ENCODE results near the gene OLFML3. TPM values are rescaled to one million over a fixed set of nuclear protein-coding genes. Genes with fewer than 3 reads are reported as not detected.

Gene OLFML3
- total and polyA plus RNA-seq, 2 donors (not counting 1 experiment from before 2014, with no cell fraction given): 0.32 TPM; not detected in 1

GRCh38 chr1:113958691-113959090 is 20.6 kb upstream of the OLFML3 start:
- Mint-ChIP-seq H3K4me3 (no peak overlapping the region), H3K9me3 (ENCODE audit: insufficient read depth) (no peaks in the 10 kb centered on the region), H3K27ac (no peak overlapping the region), H3K4me1 (no peaks in the 10 kb centered on the region), H3K27me3 (no peaks in the 10 kb centered on the region)
- H3K4me2 ChIP-seq (replicated peaks; ENCODE audit: low read depth, low read length, poor library complexity, severe bottlenecking): no peak overlapping the region
- TF ChIP-seq EZH2 (IDR thresholded peaks at IDR 0.05; ENCODE audit: borderline replicate concordance, insufficient read depth, low read depth, low read length, poor library complexity, severe bottlenecking) (no peak), CTCF (IDR thresholded peaks at IDR 0.05) (no peak)
- peaks cover 7 to 73% of the 10 kb centered on the region in 2 experiments for H3K36me3 ChIP-seq (replicated peaks in 1 of 2; ENCODE audit: control extremely low read depth in 1 of 2, control insufficient read depth in 1 of 2, extremely low read depth in 1 of 2, insufficient read depth in 2 of 2, low read length in 1 of 2)
- no peaks in the 10 kb centered on the region for H3K27me3 ChIP-seq (replicated peaks in 1 of 4; ENCODE audit: control extremely low read depth in 1 of 4, control insufficient read depth in 3 of 4, insufficient read depth in 4 of 4, low read length in 3 of 4)
- H3K9me3 ChIP-seq (ENCODE audit: control extremely low read depth in 1 of 3, control insufficient read depth in 2 of 3, insufficient read depth in 1 of 3, low read length in 2 of 3): no peaks in the 10 kb centered on the region
- ChIA-PET CTCF (interaction anchor here (1.0 kb wide), 1 partner anchor 10 kb away, joined by 5 read pairs; no protein-coding TSS in a partner anchor), POLR2A (no interaction called here)
- WGBS (ENCODE audit: insufficient coverage): no CpG with 5 or more reads among the region's 1 CpG
- H3K79me2 ChIP-seq (ENCODE audit: control insufficient read depth, insufficient read depth, low read length): no peaks in the 10 kb centered on the region
- no peak overlapping the region for H3K9ac ChIP-seq (ENCODE audit: low read length)
- no peaks in the 10 kb centered on the region for H3K4me1 ChIP-seq (ENCODE audit: control insufficient read depth in 2 of 2, insufficient read depth in 2 of 2, low read length in 2 of 2)
- no peak overlapping the region for H3K4me3 ChIP-seq (ENCODE audit: control extremely low read depth in 1 of 5, extremely low read depth in 1 of 5, insufficient read depth in 1 of 5, low read depth in 2 of 5, low read length in 4 of 5)
- no peak overlapping the region for H2AFZ ChIP-seq (ENCODE audit: insufficient read depth, low read depth, low read length, poor library complexity, severe bottlenecking)
- H4K20me1 ChIP-seq (ENCODE audit: control insufficient read depth, insufficient read depth, low read length, poor library complexity, severe bottlenecking): no peaks in the 10 kb centered on the region
- intact Hi-C loops (cut with micrococcal nuclease): no loop called here
- H3K27ac ChIP-seq (ENCODE audit: low read length in 2 of 2): no peak overlapping the region
- DNase-seq (no peak), ATAC-seq (ENCODE audit: low read depth) (no peak)

GRCh38 chr1:113963281-113963906 is 15.9 kb upstream of the OLFML3 start:
- no peak for TF ChIP-seq CTCF (IDR thresholded peaks at IDR 0.05)
- no peak for TF ChIP-seq EZH2 (IDR thresholded peaks at IDR 0.05; ENCODE audit: borderline replicate concordance, insufficient read depth, low read depth, low read length, poor library complexity, severe bottlenecking)
- Histone ChIP-seq H2AFZ (ENCODE audit: insufficient read depth, low read depth, low read length, poor library complexity, severe bottlenecking) (no peak overlapping the region), H3K79me2 (ENCODE audit: control insufficient read depth, insufficient read depth, low read length) (no peaks in the 10 kb centered on the region), H3K9ac (ENCODE audit: low read length) (no peak overlapping the region), H3K4me1 (ENCODE audit: control insufficient read depth in 2 of 2, insufficient read depth in 2 of 2, low read length in 2 of 2) (no peaks in the 10 kb centered on the region), H3K4me3 (ENCODE audit: control extremely low read depth in 1 of 5, extremely low read depth in 1 of 5, insufficient read depth in 1 of 5, low read depth in 2 of 5, low read length in 4 of 5) (no peak overlapping the region), H4K20me1 (ENCODE audit: control insufficient read depth, insufficient read depth, low read length, poor library complexity, severe bottlenecking) (no peaks in the 10 kb centered on the region), H3K4me2 (replicated peaks; ENCODE audit: low read depth, low read length, poor library complexity, severe bottlenecking) (no peak overlapping the region), H3K9me3 (ENCODE audit: control extremely low read depth in 1 of 3, control insufficient read depth in 2 of 3, insufficient read depth in 1 of 3, low read length in 2 of 3) (no peaks in the 10 kb centered on the region), H3K27me3 (replicated peaks in 1 of 4; ENCODE audit: control extremely low read depth in 1 of 4, control insufficient read depth in 3 of 4, insufficient read depth in 4 of 4, low read length in 3 of 4) (no peaks in the 10 kb centered on the region), H3K27ac (ENCODE audit: low read length in 2 of 2) (no peak overlapping the region), H3K36me3 (replicated peaks in 1 of 2; ENCODE audit: control extremely low read depth in 1 of 2, control insufficient read depth in 1 of 2, extremely low read depth in 1 of 2, insufficient read depth in 2 of 2, low read length in 1 of 2) (peaks cover 4 to 81% of the 10 kb centered on the region in 2 experiments)
- intact Hi-C loops (cut with micrococcal nuclease): no loop called here
- Mint-ChIP-seq H3K27me3 (no peaks in the 10 kb centered on the region), H3K9me3 (ENCODE audit: insufficient read depth) (no peaks in the 10 kb centered on the region), H3K4me3 (no peak overlapping the region), H3K4me1 (no peaks in the 10 kb centered on the region), H3K27ac (no peak overlapping the region)
- 100% methylated on average over 3 of the region's 12 CpGs for WGBS (ENCODE audit: insufficient coverage)
- ChIA-PET CTCF (interaction anchor here (0.8 to 1.9 kb wide), 2 partner anchors 32 to 128 kb away, joined by 3 to 17 read pairs; no protein-coding TSS in a partner anchor), POLR2A (no interaction called here)
- ATAC-seq (ENCODE audit: low read depth) (no peak), DNase-seq (no peak)

Data from B cell (primary cell).